GM10266 (cell line): ENCODE results near the gene SYTL2.

ENCODE experiments used
- DNase-seq: peaks from one replicate; pipeline ENCODE4 v3.0.0; 2012; ENCODE audit errors: extremely low spot score
- CTCF ChIP-seq: IDR thresholded peaks from 2 replicates; pipeline ENCODE4 v1.5.1; 2012; ENCODE audit warnings: mild to moderate bottlenecking, low read depth; ENCODE audit not compliant: control insufficient read depth, insufficient read depth; ENCODE audit errors: missing control alignments

The SYTL2 gene

DNA sequence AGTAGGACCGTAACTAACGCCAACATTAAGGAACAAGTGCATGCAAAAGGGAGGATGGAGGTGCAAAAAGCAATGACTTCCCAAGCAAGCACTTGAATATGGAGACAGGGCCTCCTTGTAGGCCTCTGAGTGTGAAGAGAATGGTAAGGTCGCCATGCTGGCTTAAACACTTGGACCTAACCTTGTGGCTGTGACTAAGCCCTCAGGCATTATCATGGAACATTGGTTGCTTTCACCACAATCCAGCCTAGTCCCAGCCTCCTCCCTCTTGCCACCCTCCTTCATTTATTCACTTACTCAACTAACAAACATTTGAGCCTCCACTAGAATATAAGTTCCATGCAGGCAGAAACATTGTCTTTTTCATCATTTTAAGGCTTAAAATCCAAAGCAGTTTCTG is 11.9 kb upstream of the SYTL2 start:
- no peak for TF ChIP-seq CTCF
- no peak for DNase-seq

- no peak for TF ChIP-seq CTCF
Measured at GRCh38 chr11:85821636-85822035, 10.7 kb upstream of the SYTL2 start.

DNA sequence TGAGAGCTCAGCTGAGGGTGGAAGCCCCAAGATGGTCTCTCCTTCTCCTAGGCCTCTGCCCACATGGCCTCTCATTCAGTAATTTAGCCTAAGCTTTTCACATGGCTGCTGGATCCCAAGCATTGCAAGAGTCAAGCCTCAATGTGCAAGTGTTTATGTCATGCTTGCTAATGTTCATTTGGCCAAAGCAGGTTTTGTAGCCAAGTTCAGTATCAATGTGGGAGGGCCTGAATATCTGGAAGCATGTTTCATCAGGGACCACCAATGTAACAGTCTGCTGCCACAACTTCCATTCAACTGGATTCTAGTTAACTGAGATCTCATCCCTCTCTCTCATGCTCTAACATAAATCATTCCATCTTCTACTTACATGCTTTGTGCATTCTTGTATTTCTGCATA is 8.5 kb upstream of the SYTL2 start:
- DNase-seq, result no peak
- TF ChIP-seq CTCF, result no peak

More at GRCh38 chr11:85821636-85822035, 10.7 kb upstream of the SYTL2 start:
- DNase-seq, result no peak

- TF ChIP-seq CTCF, result no peak
- no peak for DNase-seq
Measured at GRCh38 chr11:85815186-85815931, 4.4 kb upstream of the SYTL2 start.

DNA sequence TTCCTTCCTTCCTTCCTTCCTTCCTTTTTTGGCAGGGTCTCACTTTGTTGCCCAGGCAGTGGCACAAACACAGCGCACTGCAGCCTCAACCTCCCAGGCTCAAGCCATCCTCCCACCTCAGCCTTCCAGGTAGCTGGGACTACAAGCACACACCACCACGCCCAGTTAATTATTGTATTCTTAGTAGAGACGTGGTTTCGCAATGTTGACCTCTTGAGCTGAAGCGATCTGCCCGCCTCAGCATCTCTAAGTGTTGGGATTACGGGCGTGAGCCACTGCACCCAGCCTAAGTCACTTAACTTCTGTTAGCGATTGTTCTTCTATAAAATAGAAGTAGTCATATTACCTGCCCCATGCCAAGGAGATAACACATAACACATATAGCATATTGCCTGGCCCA is 2.8 kb upstream of the SYTL2 start:
- DNase-seq, result no peak
- TF ChIP-seq CTCF, result no peak

- no peak for TF ChIP-seq CTCF
- no peak for DNase-seq
Measured at GRCh38 chr11:85811624-85812023, 683 bp upstream of the SYTL2 start.

GRCh38 chr11:85810521-85810870 is 445 bp downstream of the SYTL2 start:
- no peak for TF ChIP-seq CTCF
- no peak for DNase-seq
